Tibial nerve (tissue), 4 donors: ENCODE measurements around the gene TMEM181. TPM values are rescaled to one million over a fixed set of nuclear protein-coding genes. Genes with fewer than 3 reads are reported as not detected.
"Not testable (repeated sequence)": the region's sequence is repeated elsewhere in the genome, so short reads cannot be mapped to it uniquely, and the experiment has no call there.

ENCODE experiments used
- DNase-seq, 2 donors: peaks; one replicate each; pipeline ENCODE4 v3.0.0-alpha.2; 2019; ENCODE audit warnings: low spot score in 2 of 2
- H3K27ac ChIP-seq, 4 donors: fragments of 200-600 bp; sonication (generic) in 3 of 4; one replicate each; pipeline ENCODE4 v1.5.1; 2017 to 2019; ENCODE audit warnings: mild to moderate bottlenecking in 1 of 4
- H3K27me3 ChIP-seq, 2 donors: fragments of 200-600 bp; sonication (generic) in 1 of 2; one replicate each; pipeline versions ENCODE4 v1.5.1 to v1.6.0; 2017 to 2019
- H3K36me3 ChIP-seq, 3 donors: fragments of 200-600 bp; sonication (generic); one replicate each; pipeline ENCODE4 v1.5.1; 2018 to 2019
- H3K4me1 ChIP-seq, 4 donors: fragments of 200-600 bp; sonication (generic) in 3 of 4; one replicate each; pipeline ENCODE4 v1.5.1; 2017 to 2019
- H3K4me3 ChIP-seq, 4 donors: fragments of 200-600 bp; sonication (generic) in 3 of 4; one replicate each; pipeline ENCODE4 v1.5.1; 2017 to 2019; ENCODE audit warnings: mild to moderate bottlenecking in 1 of 4, moderate library complexity in 1 of 4
- H3K9me3 ChIP-seq, 4 donors: fragments of 200-600 bp; sonication (generic) in 3 of 4; one replicate each; pipeline ENCODE4 v1.5.1; 2017 to 2019
- CTCF ChIP-seq, 5 experiments: fragments of 200-600 bp in 3 of 5; fragments of 450-650 bp in 2 of 5; sonication (generic) in 3 of 5; IDR thresholded peaks; one replicate each; pipeline ENCODE4 v1.5.1; 2016 to 2019; ENCODE audit warnings: antibody characterized with exemption in 5 of 5, mild to moderate bottlenecking in 3 of 5, moderate library complexity in 2 of 5
- EP300 ChIP-seq, 2 donors: sonication (generic); formaldehyde crosslinking; IDR thresholded peaks; one replicate each; pipeline ENCODE4 v1.6.1; 2017; ENCODE audit warnings: antibody characterized with exemption in 2 of 2, mild to moderate bottlenecking in 1 of 2
- POLR2A ChIP-seq, 2 donors: fragments of 450-650 bp; IDR thresholded peaks; one replicate each; pipeline ENCODE4 v1.6.1; 2017; ENCODE audit warnings: antibody characterized with exemption in 2 of 2, mild to moderate bottlenecking in 2 of 2, moderate library complexity in 2 of 2
- WGBS, 2 donors: methylation state at CpG; one replicate each; pipeline ENCODE4 v1.1.5; 2018; 5-methylcytosine and 5-hydroxymethylcytosine counted together
- total RNA-seq, 4 donors: library from RNA; depleted of rRNA; stranded (reverse); fragments of >200 nt; gene quantifications; one replicate each; pipeline ENCODE4 v1.1.0, GENCODE V29; 2016

TMEM181 gene
- total RNA-seq, 4 donors from 2014 or later = 14.1 to 19.0 (median 17.8) TPM

GRCh38 chr6:158655569-158656450 lies 95.9 kb downstream of the TMEM181 start:
- no peak overlapping the region for H3K4me3 ChIP-seq
- no peak for DNase-seq
- no peak overlapping the region for H3K27ac ChIP-seq
- H3K36me3 ChIP-seq = no peaks in the 10 kb centered on the region
- WGBS, 2 donors = 87 to 90% methylated on average over 21 to 22 of the region's 22 CpGs
- H3K27me3 ChIP-seq = no peaks in the 10 kb centered on the region
- no peaks in the 10 kb centered on the region for H3K9me3 ChIP-seq
- TF ChIP-seq CTCF (IDR thresholded peaks at IDR 0.05) (no peak), EP300 (IDR thresholded peaks at IDR 0.05) (no peak)
- H3K4me1 ChIP-seq = peaks cover 0 to 7% (median 2%) of the 10 kb centered on the region in 4 donors

GRCh38 chr6:158656986-158657385 lies 97.1 kb downstream of the TMEM181 start:
- not testable (repeated sequence) for H3K4me3 ChIP-seq, DNase-seq, H3K27ac ChIP-seq, H3K36me3 ChIP-seq, H3K4me1 ChIP-seq, H3K27me3 ChIP-seq, H3K9me3 ChIP-seq
- WGBS, 2 donors = 52 to 53% methylated on average over 9 of the region's 9 CpGs

- H3K9me3 ChIP-seq = no peaks in the 10 kb centered on the region
- 38 to 48% methylated on average over 10 of the region's 10 CpGs for WGBS, 2 donors
- H3K27me3 ChIP-seq = peaks cover 0 to 9% of the 10 kb centered on the region in 2 donors
- no peaks in the 10 kb centered on the region for H3K36me3 ChIP-seq
- TF ChIP-seq CTCF (IDR thresholded peaks at IDR 0.05) (peak in 3 of 5 experiments; percentile 9 to 40 (median 16)), EP300 (IDR thresholded peaks at IDR 0.05) (no peak), POLR2A (IDR thresholded peaks at IDR 0.05) (no peak)
- peaks cover 0 to 14% (median 0%) of the 10 kb centered on the region in 4 donors for H3K4me1 ChIP-seq
- no peak for DNase-seq
- no peak overlapping the region for H3K27ac ChIP-seq
- H3K4me3 ChIP-seq = no peak overlapping the region
Observed at GRCh38 chr6:158660333-158660754, 100.5 kb downstream of the TMEM181 start.

GRCh38 chr6:158661156-158661685 lies 101.3 kb downstream of the TMEM181 start:
- Histone ChIP-seq H3K36me3 (no peaks in the 10 kb centered on the region), H3K4me1 (peaks cover 0 to 14% (median 0%) of the 10 kb centered on the region in 4 donors), H3K27ac (no peak overlapping the region), H3K4me3 (no peak overlapping the region), H3K9me3 (no peaks in the 10 kb centered on the region), H3K27me3 (peaks cover 0 to 15% of the 10 kb centered on the region in 2 donors)
- DNase-seq = no peak
- 72 to 92% methylated on average over 3 of the region's 3 CpGs for WGBS, 2 donors
- TF ChIP-seq EP300 (IDR thresholded peaks at IDR 0.05) (no peak), POLR2A (IDR thresholded peaks at IDR 0.05) (no peak), CTCF (IDR thresholded peaks at IDR 0.05) (no peak)

- 69 to 70% methylated on average over 3 of the region's 3 CpGs for WGBS, 2 donors
- no peak overlapping the region for H3K27ac ChIP-seq
- DNase-seq = no peak
Observed at GRCh38 chr6:158662607-158662953, 102.7 kb downstream of the TMEM181 start.

More at GRCh38 chr6:158662607-158662953, 102.7 kb downstream of the TMEM181 start:
- TF ChIP-seq POLR2A (IDR thresholded peaks at IDR 0.05) (no peak), CTCF (IDR thresholded peaks at IDR 0.05) (no peak), EP300 (IDR thresholded peaks at IDR 0.05) (no peak)
- Histone ChIP-seq H3K27me3 (peaks cover 0 to 15% of the 10 kb centered on the region in 2 donors), H3K9me3 (no peaks in the 10 kb centered on the region), H3K36me3 (no peaks in the 10 kb centered on the region), H3K4me3 (no peak overlapping the region), H3K4me1 (peaks cover 0 to 14% (median 0%) of the 10 kb centered on the region in 4 donors)
